ENCODE results near the gene ATP6V0D1. TPM values are rescaled to one million over a fixed set of nuclear protein-coding genes. Genes with fewer than 3 reads are reported as not detected.

The ATP6V0D1 gene
- total RNA-seq, 2 donors from 2014 or later = 76.4 to 87.5 TPM

- H3K36me3 Mint-ChIP-seq (ENCODE audit: low read depth) = peaks cover 6% of the 10 kb centered on the region
- peak overlapping the region; percentile 88 for H3K4me3 Mint-ChIP-seq
- ATAC-seq (peak; percentile 47), DNase-seq (no peak)
- peaks cover 33% of the 10 kb centered on the region for H3K27me3 Mint-ChIP-seq
- H3K4me1 Mint-ChIP-seq = peaks cover 14% of the 10 kb centered on the region
- H3K9me3 ChIP-seq (ENCODE audit: control insufficient read depth, low read length, poor library complexity, severe bottlenecking) = no peaks in the 10 kb centered on the region
- H3K27ac Mint-ChIP-seq = no peak overlapping the region
These were observed 50.4 kb downstream of the ATP6V0D1 start for GRCh38 chr16:67430504-67430976.

GRCh38 chr16:67429799-67430503 is 51.0 kb downstream of the ATP6V0D1 start:
- Mint-ChIP-seq H3K4me3 (peak overlapping the region; percentile 88), H3K36me3 (ENCODE audit: low read depth) (peaks cover 6% of the 10 kb centered on the region), H3K4me1 (peaks cover 14% of the 10 kb centered on the region), H3K27ac (no peak overlapping the region), H3K27me3 (peaks cover 39% of the 10 kb centered on the region)
- ATAC-seq = no peak
- no peaks in the 10 kb centered on the region for H3K9me3 ChIP-seq (ENCODE audit: control insufficient read depth, low read length, poor library complexity, severe bottlenecking)
- no peak for DNase-seq

GRCh38 chr16:67429053-67429798 is 51.7 kb downstream of the ATP6V0D1 start:
- peak overlapping the region; percentile 84 for H3K4me3 Mint-ChIP-seq
- no peaks in the 10 kb centered on the region for H3K9me3 ChIP-seq (ENCODE audit: control insufficient read depth, low read length, poor library complexity, severe bottlenecking)
- peaks cover 13% of the 10 kb centered on the region for H3K4me1 Mint-ChIP-seq
- no peak for ATAC-seq
- H3K27me3 Mint-ChIP-seq = peaks cover 43% of the 10 kb centered on the region
- H3K27ac Mint-ChIP-seq = no peak overlapping the region
- peaks cover 6% of the 10 kb centered on the region for H3K36me3 Mint-ChIP-seq (ENCODE audit: low read depth)
- no peak for DNase-seq

GRCh38 chr16:67428146-67428731 is 52.7 kb downstream of the ATP6V0D1 start:
- Mint-ChIP-seq H3K36me3 (ENCODE audit: low read depth) (peaks cover 6% of the 10 kb centered on the region), H3K27me3 (peaks cover 52% of the 10 kb centered on the region), H3K27ac (no peak overlapping the region), H3K4me3 (no peak overlapping the region), H3K4me1 (peaks cover 11% of the 10 kb centered on the region)
- peak; percentile 64 for ATAC-seq
- DNase-seq = peak in 2 of 3 donors; percentile 23 to 36
- H3K9me3 ChIP-seq (ENCODE audit: control insufficient read depth, low read length, poor library complexity, severe bottlenecking) = no peaks in the 10 kb centered on the region

- peaks cover 61% of the 10 kb centered on the region for H3K27me3 Mint-ChIP-seq
- peaks cover 8% of the 10 kb centered on the region for H3K4me1 Mint-ChIP-seq
- no peaks in the 10 kb centered on the region for H3K9me3 ChIP-seq (ENCODE audit: control insufficient read depth, low read length, poor library complexity, severe bottlenecking)
- H3K36me3 Mint-ChIP-seq (ENCODE audit: low read depth) = peaks cover 6% of the 10 kb centered on the region
- H3K4me3 Mint-ChIP-seq = no peak overlapping the region
- no peak overlapping the region for H3K27ac Mint-ChIP-seq
- ATAC-seq = no peak
- DNase-seq = no peak
These were observed 54.0 kb downstream of the ATP6V0D1 start for GRCh38 chr16:67426950-67427349.

GRCh38 chr16:67426022-67426421 is 54.9 kb downstream of the ATP6V0D1 start:
- ATAC-seq (no peak), DNase-seq (no peak)
- H3K4me3 Mint-ChIP-seq = no peak overlapping the region
- H3K27me3 Mint-ChIP-seq = peaks cover 61% of the 10 kb centered on the region
- H3K4me1 Mint-ChIP-seq = peaks cover 8% of the 10 kb centered on the region
- no peak overlapping the region for H3K27ac Mint-ChIP-seq
- peaks cover 6% of the 10 kb centered on the region for H3K36me3 Mint-ChIP-seq (ENCODE audit: low read depth)
- no peaks in the 10 kb centered on the region for H3K9me3 ChIP-seq (ENCODE audit: control insufficient read depth, low read length, poor library complexity, severe bottlenecking)

- Mint-ChIP-seq H3K27ac (no peak overlapping the region), H3K4me1 (peaks cover 8% of the 10 kb centered on the region), H3K27me3 (peaks cover 61% of the 10 kb centered on the region), H3K4me3 (no peak overlapping the region), H3K36me3 (ENCODE audit: low read depth) (peaks cover 6% of the 10 kb centered on the region)
- no peaks in the 10 kb centered on the region for H3K9me3 ChIP-seq (ENCODE audit: control insufficient read depth, low read length, poor library complexity, severe bottlenecking)
- DNase-seq (no peak), ATAC-seq (no peak)
These were observed 55.4 kb downstream of the ATP6V0D1 start for GRCh38 chr16:67425580-67425979.

GRCh38 chr16:67425061-67425460 is 55.9 kb downstream of the ATP6V0D1 start:
- Mint-ChIP-seq H3K27ac (no peak overlapping the region), H3K4me1 (peaks cover 5% of the 10 kb centered on the region), H3K4me3 (no peak overlapping the region), H3K27me3 (peaks cover 61% of the 10 kb centered on the region), H3K36me3 (ENCODE audit: low read depth) (peaks cover 6% of the 10 kb centered on the region)
- no peak for ATAC-seq
- H3K9me3 ChIP-seq (ENCODE audit: control insufficient read depth, low read length, poor library complexity, severe bottlenecking) = no peaks in the 10 kb centered on the region
- no peak for DNase-seq

- peaks cover 6% of the 10 kb centered on the region for H3K36me3 Mint-ChIP-seq (ENCODE audit: low read depth)
- H3K27ac Mint-ChIP-seq = no peak overlapping the region
These were observed 56.7 kb downstream of the ATP6V0D1 start for GRCh38 chr16:67424261-67424615.

GRCh38 chr16:67423611-67424260 is 57.2 kb downstream of the ATP6V0D1 start:
- Mint-ChIP-seq H3K4me1 (peaks cover 9% of the 10 kb centered on the region), H3K27me3 (peaks cover 58% of the 10 kb centered on the region), H3K27ac (no peak overlapping the region), H3K4me3 (no peak overlapping the region), H3K36me3 (ENCODE audit: low read depth) (peaks cover 6% of the 10 kb centered on the region)
- no peak for DNase-seq
- no peak for ATAC-seq
- no peaks in the 10 kb centered on the region for H3K9me3 ChIP-seq (ENCODE audit: control insufficient read depth, low read length, poor library complexity, severe bottlenecking)

More at GRCh38 chr16:67424261-67424615, 56.7 kb downstream of the ATP6V0D1 start:
- Mint-ChIP-seq H3K4me1 (peaks cover 9% of the 10 kb centered on the region), H3K27me3 (peaks cover 61% of the 10 kb centered on the region), H3K4me3 (no peak overlapping the region)
- ATAC-seq = no peak
- H3K9me3 ChIP-seq (ENCODE audit: control insufficient read depth, low read length, poor library complexity, severe bottlenecking) = no peaks in the 10 kb centered on the region
- no peak for DNase-seq

- peaks cover 9% of the 10 kb centered on the region for H3K4me1 Mint-ChIP-seq
- no peak overlapping the region for H3K4me3 Mint-ChIP-seq
- DNase-seq (no peak), ATAC-seq (no peak)
- peaks cover 6% of the 10 kb centered on the region for H3K36me3 Mint-ChIP-seq (ENCODE audit: low read depth)
- H3K27ac Mint-ChIP-seq = no peak overlapping the region
- peaks cover 56% of the 10 kb centered on the region for H3K27me3 Mint-ChIP-seq
- H3K9me3 ChIP-seq (ENCODE audit: control insufficient read depth, low read length, poor library complexity, severe bottlenecking) = no peaks in the 10 kb centered on the region
These were observed 57.9 kb downstream of the ATP6V0D1 start for GRCh38 chr16:67423015-67423414.

GRCh38 chr16:67421030-67421429 is 59.9 kb downstream of the ATP6V0D1 start:
- H3K4me3 Mint-ChIP-seq = no peak overlapping the region
- no peak for DNase-seq
- H3K9me3 ChIP-seq (ENCODE audit: control insufficient read depth, low read length, poor library complexity, severe bottlenecking) = no peaks in the 10 kb centered on the region
- H3K27me3 Mint-ChIP-seq = peaks cover 55% of the 10 kb centered on the region
- H3K4me1 Mint-ChIP-seq = peaks cover 7% of the 10 kb centered on the region
- ATAC-seq = no peak
- peaks cover 3% of the 10 kb centered on the region for H3K36me3 Mint-ChIP-seq (ENCODE audit: low read depth)
- H3K27ac Mint-ChIP-seq = no peak overlapping the region

GRCh38 chr16:67419931-67420330 is 61.0 kb downstream of the ATP6V0D1 start:
- no peaks in the 10 kb centered on the region for H3K9me3 ChIP-seq (ENCODE audit: control insufficient read depth, low read length, poor library complexity, severe bottlenecking)
- ATAC-seq (no peak), DNase-seq (no peak)
- Mint-ChIP-seq H3K4me1 (peaks cover 10% of the 10 kb centered on the region), H3K36me3 (ENCODE audit: low read depth) (peaks cover 5% of the 10 kb centered on the region), H3K4me3 (no peak overlapping the region), H3K27ac (no peak overlapping the region), H3K27me3 (peaks cover 57% of the 10 kb centered on the region)
